Stimulated activated naive CD8-positive, alpha-beta T cell treated with anti-CD3 and anti-CD28 coated beads, Interleukin-15, Interleukin-2, amounts not matched to agents 100 U/mL and 50 U/mL, for 24 hours (primary cell): Measurements from ENCODE around the gene GRIK3.
A peak's percentile ranks its signal among the peaks of the same experiment; 100 is the strongest.

Experiments used
- ATAC-seq: fragments of 150-1000 bp; cut with Tn5 transposase; one replicate; pipeline ENCODE4 v1.10.0; 2021
- DNase-seq: peaks from one replicate; pipeline ENCODE4 v3.0.0; 2021

Gene GRIK3

GRCh38 chr1:36874271-36875060 is 159.8 kb downstream of the GRIK3 start:
- ATAC-seq (no peak), DNase-seq (no peak)

DNA sequence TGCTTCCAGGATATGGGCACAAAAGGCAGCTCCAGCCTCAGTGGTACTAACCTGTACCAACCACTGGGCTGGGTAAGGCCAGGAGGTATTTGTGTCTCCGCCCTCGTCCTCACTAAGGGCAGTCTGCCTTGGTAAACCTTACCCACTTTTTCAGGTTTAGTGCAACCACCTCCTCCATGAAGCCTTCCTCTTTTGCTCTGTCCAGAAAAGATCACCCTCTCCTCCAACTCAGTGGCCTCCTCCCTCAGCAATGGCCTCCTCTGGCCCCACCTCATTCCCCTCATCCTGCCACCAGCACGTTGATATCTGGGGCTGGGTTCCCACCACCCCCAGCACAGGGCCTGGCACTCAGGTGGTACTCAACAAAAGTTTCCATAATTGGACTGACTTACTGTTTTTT is 161.5 kb downstream of the GRIK3 start:
- DNase-seq: no peak
- no peak for ATAC-seq

- no peak for DNase-seq
- ATAC-seq: no peak
These were observed 162.1 kb downstream of the GRIK3 start for GRCh38 chr1:36872126-36872754.

- DNase-seq (no peak), ATAC-seq (no peak)
These were observed 163.0 kb downstream of the GRIK3 start for GRCh38 chr1:36871146-36871971.

GRCh38 chr1:36869826-36870225 is 164.5 kb downstream of the GRIK3 start:
- DNase-seq (no peak), ATAC-seq (no peak)

GRCh38 chr1:36869054-36869453 is 165.3 kb downstream of the GRIK3 start:
- no peak for ATAC-seq
- no peak for DNase-seq

DNA sequence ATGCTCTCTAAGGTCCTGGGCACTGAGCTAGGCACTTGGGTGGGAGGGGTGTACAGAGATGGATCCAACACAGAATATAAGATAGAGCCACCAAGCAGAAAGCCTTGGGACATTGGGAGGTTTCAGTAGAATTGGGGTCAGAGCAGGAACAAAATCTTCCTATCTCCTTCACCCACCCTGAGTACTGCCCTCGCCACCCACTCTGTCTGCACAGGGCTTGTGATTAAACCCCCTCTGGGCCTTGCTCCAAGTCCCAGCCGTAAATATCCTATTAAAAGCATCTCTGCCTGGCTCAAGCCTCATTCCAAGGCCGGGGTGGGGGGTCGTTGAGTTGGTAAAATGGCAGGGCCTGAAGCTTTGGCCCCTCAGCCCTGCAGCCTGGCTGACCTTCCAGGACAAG is 166.7 kb downstream of the GRIK3 start:
- no peak for ATAC-seq
- no peak for DNase-seq

GRCh38 chr1:36866169-36866814 is 168.0 kb downstream of the GRIK3 start:
- ATAC-seq: no peak

GRCh38 chr1:36865602-36865900 is 168.8 kb downstream of the GRIK3 start:
- ATAC-seq: no peak

More at GRCh38 chr1:36866169-36866814, 168.0 kb downstream of the GRIK3 start:
- DNase-seq: no peak

DNA sequence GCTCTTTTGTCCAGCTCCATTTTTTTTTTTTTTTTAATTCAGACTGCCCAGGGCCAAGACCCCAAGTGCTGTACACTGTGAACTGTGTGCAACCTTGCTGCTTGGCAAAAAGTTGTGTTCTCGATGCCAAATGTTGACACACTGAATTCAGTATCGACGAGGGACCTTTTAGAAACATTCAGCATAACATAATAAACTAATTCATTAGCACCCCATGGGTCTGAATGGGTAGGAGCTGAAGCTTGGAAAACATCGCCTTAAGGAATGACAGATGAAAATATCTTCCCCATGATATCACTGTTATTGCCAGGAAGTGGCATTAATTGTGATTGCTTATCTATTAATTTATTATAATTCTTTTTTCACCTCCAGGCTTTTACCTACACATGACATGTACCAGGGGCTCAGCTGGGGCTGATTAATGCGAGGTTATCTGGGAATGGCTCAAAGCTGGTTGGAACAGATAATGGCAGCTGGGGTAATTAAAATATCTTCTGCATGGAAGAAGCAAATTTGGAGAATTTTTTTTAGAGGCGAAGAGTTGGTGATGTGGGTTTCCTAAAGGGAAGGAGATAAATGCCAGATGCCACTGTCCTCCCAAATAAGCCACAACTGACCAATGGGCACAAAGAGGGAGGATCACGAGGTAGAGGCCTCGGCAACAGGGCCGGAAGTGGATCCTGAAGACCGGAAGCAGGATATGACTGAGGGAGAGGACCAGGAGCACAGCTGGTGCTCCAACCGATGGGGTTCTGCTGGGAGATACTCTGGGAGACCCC is 169.3 kb downstream of the GRIK3 start:
- DNase-seq (no peak), ATAC-seq (no peak)

More at GRCh38 chr1:36865602-36865900, 168.8 kb downstream of the GRIK3 start:
- DNase-seq: no peak

DNA sequence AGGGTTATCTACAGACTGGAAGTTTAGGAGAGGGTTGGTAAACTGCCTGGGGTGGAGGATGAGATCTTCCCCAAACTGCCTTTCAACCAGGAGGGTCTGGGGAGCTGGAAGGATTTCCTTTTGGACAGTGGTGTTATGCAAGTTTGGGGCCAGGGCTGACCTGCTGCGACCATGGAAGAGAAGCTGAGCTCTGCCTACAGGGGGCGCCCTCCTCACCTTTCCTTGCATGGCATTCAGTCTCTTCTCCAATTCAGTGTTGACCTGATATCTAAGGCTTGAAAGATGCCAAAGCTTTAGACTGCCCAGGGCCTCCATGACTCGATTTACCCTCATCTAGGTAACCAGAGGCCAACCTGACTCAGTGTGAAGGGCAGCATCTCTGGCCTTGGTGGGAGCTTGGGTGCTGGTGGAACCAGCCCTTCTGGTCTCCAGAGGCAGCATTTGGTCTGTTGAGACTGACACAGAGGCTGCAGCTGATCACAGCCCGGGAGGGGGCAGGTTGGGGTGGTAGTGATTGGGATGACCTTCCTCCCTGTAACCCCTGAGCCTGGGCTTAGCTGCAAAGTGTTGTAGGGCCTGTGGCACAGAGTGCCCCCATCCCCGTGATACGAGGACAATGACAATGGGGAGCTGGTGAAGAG is 170.0 kb downstream of the GRIK3 start:
- DNase-seq (peak; percentile 29), ATAC-seq (no peak)

DNA sequence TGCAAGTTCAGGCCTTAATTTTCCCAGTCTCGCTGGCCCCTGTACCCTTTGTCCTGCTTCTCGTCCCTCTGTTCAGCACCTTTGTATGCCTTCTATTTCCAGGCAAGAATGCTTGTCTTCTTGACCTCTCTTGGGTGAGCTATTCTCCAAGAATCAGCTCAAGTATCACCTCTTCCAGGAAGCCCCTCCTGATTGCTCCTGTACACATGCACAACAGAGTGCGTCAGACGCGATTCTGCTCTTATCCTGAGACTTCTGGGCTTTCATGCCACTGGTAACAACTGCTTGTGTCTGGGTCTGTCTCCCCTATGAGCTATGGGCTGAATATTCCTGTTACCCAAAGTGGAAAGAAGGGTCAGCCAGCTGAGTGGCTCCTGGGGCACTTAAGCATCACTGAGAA is 170.8 kb downstream of the GRIK3 start:
- ATAC-seq (no peak), DNase-seq (no peak)

DNA sequence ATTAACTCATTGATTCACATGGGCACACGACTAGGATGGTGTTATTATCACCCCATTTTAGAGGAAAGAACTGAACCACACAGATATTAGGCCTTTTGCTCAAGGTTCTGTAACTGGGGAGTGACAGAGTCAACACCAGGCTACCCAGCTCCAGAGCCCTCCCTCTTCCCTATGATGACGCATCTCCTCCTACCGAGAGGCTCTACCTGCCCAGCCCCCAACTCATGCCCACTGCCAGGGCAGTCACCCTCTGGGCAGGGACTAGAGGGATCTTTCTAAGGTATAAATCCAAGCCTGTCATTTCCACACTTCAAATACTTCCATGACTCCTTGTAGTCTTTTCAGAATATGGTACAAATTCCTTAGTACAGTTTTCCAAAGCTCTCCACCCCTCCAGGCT is 171.3 kb downstream of the GRIK3 start:
- ATAC-seq: no peak
- DNase-seq: no peak

GRCh38 chr1:36861375-36861774 is 172.9 kb downstream of the GRIK3 start:
- ATAC-seq: no peak

GRCh38 chr1:36859926-36860325 is 174.4 kb downstream of the GRIK3 start:
- no peak for DNase-seq
- ATAC-seq: no peak

More at GRCh38 chr1:36861375-36861774, 172.9 kb downstream of the GRIK3 start:
- no peak for DNase-seq

- DNase-seq (no peak), ATAC-seq (no peak)
These were observed 175.3 kb downstream of the GRIK3 start for GRCh38 chr1:36858981-36859380.

- DNase-seq: no peak
These were observed 175.8 kb downstream of the GRIK3 start for GRCh38 chr1:36858553-36858952.

DNA sequence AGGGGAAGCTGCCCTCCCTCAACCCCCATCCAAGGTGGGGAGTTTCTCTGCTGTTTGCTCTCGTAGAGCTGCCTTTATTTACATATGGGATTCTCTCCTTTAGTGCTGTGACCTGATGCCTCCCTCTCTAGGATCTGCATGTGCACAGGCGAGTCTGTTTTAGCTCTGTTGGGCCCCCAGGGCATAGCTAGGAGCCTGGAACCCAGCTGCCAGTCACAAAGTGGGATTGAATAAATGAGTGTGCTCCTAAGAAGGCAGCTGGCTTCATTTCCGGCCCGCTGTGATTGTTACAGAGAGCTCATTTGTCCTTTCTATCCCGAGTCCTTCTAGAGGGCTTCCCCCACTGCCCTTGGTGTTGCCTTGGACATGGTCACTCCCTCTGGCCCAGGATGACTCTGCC is 176.6 kb downstream of the GRIK3 start:
- no peak for ATAC-seq

More at GRCh38 chr1:36858553-36858952, 175.8 kb downstream of the GRIK3 start:
- ATAC-seq: no peak

DNA sequence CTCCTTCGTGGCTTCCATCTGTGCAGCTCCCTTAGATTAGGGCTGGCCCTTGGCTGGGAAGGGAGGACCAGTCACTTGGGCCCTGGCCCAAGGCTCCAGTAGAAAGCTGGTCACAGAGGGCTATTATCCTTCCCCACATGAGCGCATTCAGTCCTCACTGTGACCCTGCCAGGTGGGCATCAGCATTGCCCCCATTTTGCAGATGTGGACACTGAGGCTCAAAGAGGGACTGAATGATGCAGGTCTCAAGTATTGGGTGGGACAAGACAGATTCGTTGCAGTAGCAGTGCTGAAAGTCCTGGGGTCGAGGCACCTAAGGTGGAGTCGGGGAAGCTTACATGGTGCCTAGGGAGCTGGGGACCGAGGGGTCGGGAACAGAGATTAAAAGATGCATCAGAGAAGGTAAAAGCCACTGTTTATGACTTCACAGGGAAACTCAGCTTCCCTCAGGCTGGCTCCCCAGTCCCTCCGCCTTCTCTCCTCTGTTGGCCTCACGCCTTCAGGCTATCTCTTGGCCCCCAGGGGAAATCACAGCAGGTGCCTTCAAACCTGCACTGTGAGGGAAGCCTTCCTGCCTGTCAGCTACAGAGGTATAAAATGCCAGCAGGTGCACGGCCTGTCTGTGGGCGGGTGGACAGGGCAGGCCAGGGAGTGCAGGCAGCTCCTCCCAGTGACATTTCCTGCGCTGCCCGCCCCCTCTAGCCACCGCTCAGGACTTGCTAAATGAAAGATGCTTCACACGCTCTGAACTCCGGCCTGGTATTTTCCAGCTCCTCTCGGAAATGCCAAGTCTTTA is 178.4 kb downstream of the GRIK3 start:
- DNase-seq: no peak
- no peak for ATAC-seq

More for the DNA sequence above, 176.6 kb downstream of the GRIK3 start:
- DNase-seq: no peak

GRCh38 chr1:36853638-36854037 is 180.7 kb downstream of the GRIK3 start:
- ATAC-seq (no peak), DNase-seq (no peak)
